Measurements from ENCODE around the gene ILF2. TPM values are rescaled to one million over a fixed set of nuclear protein-coding genes. Genes with fewer than 3 reads are reported as not detected.

ILF2 gene
- total and polyA plus RNA-seq, 2 experiments from 2014 or later: 173 to 178 TPM

DNA sequence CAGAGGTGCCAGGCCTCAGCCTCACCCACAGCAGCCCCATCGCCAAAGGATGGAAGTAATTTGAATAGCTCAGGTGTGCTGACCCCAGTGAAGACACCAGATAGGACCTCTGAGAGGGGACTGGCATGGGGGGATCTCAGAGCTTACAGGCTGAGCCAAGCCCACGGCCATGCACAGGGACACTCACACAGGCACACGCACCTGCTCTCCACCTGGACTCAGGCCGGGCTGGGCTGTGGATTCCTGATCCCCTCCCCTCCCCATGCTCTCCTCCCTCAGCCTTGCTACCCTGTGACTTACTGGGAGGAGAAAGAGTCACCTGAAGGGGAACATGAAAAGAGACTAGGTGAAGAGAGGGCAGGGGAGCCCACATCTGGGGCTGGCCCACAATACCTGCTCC lies 22.7 kb upstream of the ILF2 start:
- 94% methylated on average over 4 of the region's 4 CpGs for WGBS (ENCODE audit: low lambda C conversion rate, missing lambda C conversion rate)

DNA sequence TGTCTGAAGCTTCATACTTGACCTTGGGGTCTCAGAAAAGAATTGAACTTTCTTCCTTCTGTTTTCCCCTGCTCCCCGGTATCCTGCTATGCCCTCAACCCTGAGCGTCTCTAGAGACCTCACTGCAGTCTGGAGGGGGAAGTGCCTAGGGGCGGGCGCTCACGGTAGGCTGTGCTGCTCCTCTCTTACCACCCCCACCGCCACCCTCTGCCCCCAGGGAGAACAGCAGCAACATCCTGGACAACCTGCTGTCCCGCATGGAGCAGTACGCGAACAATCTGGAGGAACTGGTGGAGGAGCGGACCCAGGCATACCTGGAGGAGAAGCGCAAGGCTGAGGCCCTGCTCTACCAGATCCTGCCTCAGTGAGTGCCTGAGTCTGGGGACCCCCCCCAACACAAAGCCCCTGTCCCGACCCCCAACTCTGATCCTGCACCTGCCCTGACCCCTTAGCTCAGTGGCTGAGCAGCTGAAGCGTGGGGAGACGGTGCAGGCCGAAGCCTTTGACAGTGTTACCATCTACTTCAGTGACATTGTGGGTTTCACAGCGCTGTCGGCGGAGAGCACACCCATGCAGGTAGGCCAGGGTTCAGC lies 18.0 kb upstream of the ILF2 start:
- Histone ChIP-seq H3K36me3 (replicated peaks; ENCODE audit: insufficient read depth, low read depth) (no peaks in the 10 kb centered on the region), H2AFZ (no peak overlapping the region), H3K9me3 (ENCODE audit: low read depth) (no peaks in the 10 kb centered on the region), H3K27me3 (no peaks in the 10 kb centered on the region), H3K4me2 (no peak overlapping the region), H3K4me3 (no peak overlapping the region), H3K9me2 (replicated peaks; ENCODE audit: insufficient read depth) (no peaks in the 10 kb centered on the region), H4K20me1 (ENCODE audit: insufficient read depth, poor library complexity, severe bottlenecking) (no peaks in the 10 kb centered on the region), H3K27ac (no peak overlapping the region), H3K79me2 (no peaks in the 10 kb centered on the region), H3K4me1 (ENCODE audit: insufficient read depth) (no peaks in the 10 kb centered on the region)
- TF ChIP-seq EZH2 (IDR thresholded peaks at IDR 0.05; ENCODE audit: borderline replicate concordance): no peak
- TF ChIP-seq, protein P1, sequence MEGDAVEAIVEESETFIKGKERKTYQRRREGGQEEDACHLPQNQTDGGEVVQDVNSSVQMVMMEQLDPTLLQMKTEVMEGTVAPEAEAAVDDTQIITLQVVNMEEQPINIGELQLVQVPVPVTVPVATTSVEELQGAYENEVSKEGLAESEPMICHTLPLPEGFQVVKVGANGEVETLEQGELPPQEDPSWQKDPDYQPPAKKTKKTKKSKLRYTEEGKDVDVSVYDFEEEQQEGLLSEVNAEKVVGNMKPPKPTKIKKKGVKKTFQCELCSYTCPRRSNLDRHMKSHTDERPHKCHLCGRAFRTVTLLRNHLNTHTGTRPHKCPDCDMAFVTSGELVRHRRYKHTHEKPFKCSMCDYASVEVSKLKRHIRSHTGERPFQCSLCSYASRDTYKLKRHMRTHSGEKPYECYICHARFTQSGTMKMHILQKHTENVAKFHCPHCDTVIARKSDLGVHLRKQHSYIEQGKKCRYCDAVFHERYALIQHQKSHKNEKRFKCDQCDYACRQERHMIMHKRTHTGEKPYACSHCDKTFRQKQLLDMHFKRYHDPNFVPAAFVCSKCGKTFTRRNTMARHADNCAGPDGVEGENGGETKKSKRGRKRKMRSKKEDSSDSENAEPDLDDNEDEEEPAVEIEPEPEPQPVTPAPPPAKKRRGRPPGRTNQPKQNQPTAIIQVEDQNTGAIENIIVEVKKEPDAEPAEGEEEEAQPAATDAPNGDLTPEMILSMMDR (IDR thresholded peaks at IDR 0.05; ENCODE audit: poor library complexity): no peak
- no peak for TF ChIP-seq EZH2phosphoT487 (IDR thresholded peaks at IDR 0.05; ENCODE audit: low read depth, severe bottlenecking, unreplicated experiment)
- no peak for DNase-seq (ENCODE audit: low spot score)
- 92% methylated on average over 15 of the region's 18 CpGs for WGBS (ENCODE audit: low lambda C conversion rate, missing lambda C conversion rate)

More for the DNA sequence above, 22.7 kb upstream of the ILF2 start:
- Histone ChIP-seq H3K4me1 (ENCODE audit: insufficient read depth) (no peaks in the 10 kb centered on the region), H2AFZ (no peak overlapping the region), H3K27me3 (no peaks in the 10 kb centered on the region), H3K4me2 (no peak overlapping the region), H3K9me2 (replicated peaks; ENCODE audit: insufficient read depth) (no peaks in the 10 kb centered on the region), H3K4me3 (no peak overlapping the region), H3K36me3 (replicated peaks; ENCODE audit: insufficient read depth, low read depth) (no peaks in the 10 kb centered on the region), H4K20me1 (ENCODE audit: insufficient read depth, poor library complexity, severe bottlenecking) (no peaks in the 10 kb centered on the region), H3K27ac (no peak overlapping the region), H3K79me2 (no peaks in the 10 kb centered on the region), H3K9me3 (ENCODE audit: low read depth) (no peaks in the 10 kb centered on the region)
- TF ChIP-seq EZH2 (IDR thresholded peaks at IDR 0.05; ENCODE audit: borderline replicate concordance) (no peak), EZH2phosphoT487 (IDR thresholded peaks at IDR 0.05; ENCODE audit: low read depth, severe bottlenecking, unreplicated experiment) (no peak)
- TF ChIP-seq, protein P1 (IDR thresholded peaks at IDR 0.05; ENCODE audit: poor library complexity): no peak
- no peak for DNase-seq (ENCODE audit: low spot score)

DNA sequence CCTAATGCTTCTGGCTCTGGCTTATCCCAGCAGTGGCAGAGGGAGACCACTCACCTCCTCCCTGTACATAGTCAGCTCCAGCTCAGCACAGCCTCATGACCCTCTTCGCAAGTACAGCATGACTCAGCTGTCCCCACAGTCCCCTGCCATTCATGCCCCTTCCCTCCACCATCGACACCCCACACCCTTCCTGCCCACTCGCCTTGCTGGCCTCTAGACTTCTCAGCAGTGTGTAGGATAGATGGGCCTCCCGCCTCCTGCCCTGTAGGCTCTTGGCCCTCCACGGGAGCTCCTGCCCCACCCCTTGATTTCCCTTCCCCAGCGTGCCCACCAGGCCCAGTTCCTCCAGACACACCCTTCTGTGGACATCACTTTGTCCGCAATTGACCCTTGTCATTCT lies 17.5 kb upstream of the ILF2 start:
- Histone ChIP-seq H3K79me2 (no peaks in the 10 kb centered on the region), H3K36me3 (replicated peaks; ENCODE audit: insufficient read depth, low read depth) (no peaks in the 10 kb centered on the region), H3K4me1 (ENCODE audit: insufficient read depth) (no peaks in the 10 kb centered on the region), H3K9me2 (replicated peaks; ENCODE audit: insufficient read depth) (no peaks in the 10 kb centered on the region), H2AFZ (no peak overlapping the region), H4K20me1 (ENCODE audit: insufficient read depth, poor library complexity, severe bottlenecking) (no peaks in the 10 kb centered on the region), H3K4me3 (no peak overlapping the region), H3K27me3 (no peaks in the 10 kb centered on the region), H3K9me3 (ENCODE audit: low read depth) (no peaks in the 10 kb centered on the region), H3K4me2 (no peak overlapping the region), H3K27ac (no peak overlapping the region)
- WGBS (ENCODE audit: low lambda C conversion rate, missing lambda C conversion rate): 96% methylated on average over 7 of the region's 7 CpGs
- DNase-seq (ENCODE audit: low spot score): no peak
- TF ChIP-seq EZH2 (IDR thresholded peaks at IDR 0.05; ENCODE audit: borderline replicate concordance) (no peak), EZH2phosphoT487 (IDR thresholded peaks at IDR 0.05; ENCODE audit: low read depth, severe bottlenecking, unreplicated experiment) (no peak)
- TF ChIP-seq, protein P1 (IDR thresholded peaks at IDR 0.05; ENCODE audit: poor library complexity): no peak

Data from hepatocyte (in vitro differentiated cells).